MCF 10A (cell line): Measurements from ENCODE around the gene HSD17B10. TPM values are rescaled to one million over a fixed set of nuclear protein-coding genes. Genes with fewer than 3 reads are reported as not detected.

Experiments used
- BruUV-seq: library from RNA; stranded (reverse); fragments of 400-500 nt; replicated peaks from 2 replicates; lab custom pipeline; 2021; lab: Mats Ljungman, UMichigan
- CTCF ChIA-PET: fragments of 300-600 bp; sonication (Branson Sonifier 250); formaldehyde crosslinking; extraction: SDS; loops from one replicate; lab custom pipeline; 2021; ENCODE audit warnings: antibody characterized with exemption, inconsistent platforms; lab: Yijun Ruan, JAX
- POLR2A ChIA-PET: fragments of 300-600, 350-650 bp; sonication (Branson Sonifier 250); formaldehyde crosslinking; extraction: SDS; loops from one replicate; lab custom pipeline; 2020; ENCODE audit warnings: antibody characterized with exemption, inconsistent platforms; lab: Yijun Ruan, JAX
- DNase-seq: peaks from one replicate; pipeline ENCODE4 v3.0.0-alpha.2; 2018; ENCODE audit not compliant: unreplicated experiment
- H3K27ac Mint-ChIP-seq: one replicate; pipeline ENCODE4 v1.8.0; 2022; ENCODE audit warnings: mild to moderate bottlenecking, low read depth, mixed read lengths; ENCODE audit not compliant: unreplicated experiment
- H3K27me3 Mint-ChIP-seq: one replicate; pipeline ENCODE4 v1.8.0; 2022; ENCODE audit warnings: mixed read lengths; ENCODE audit not compliant: insufficient read depth, unreplicated experiment
- H3K36me3 Mint-ChIP-seq: one replicate; pipeline ENCODE4 v1.8.0; 2022; ENCODE audit warnings: mild to moderate bottlenecking, moderate library complexity, mixed read lengths; ENCODE audit not compliant: insufficient read depth, unreplicated experiment
- H3K4me1 Mint-ChIP-seq: one replicate; pipeline ENCODE4 v1.8.0; 2022; ENCODE audit warnings: mixed read lengths; ENCODE audit not compliant: insufficient read depth, unreplicated experiment
- H3K4me3 Mint-ChIP-seq: one replicate; pipeline ENCODE4 v1.8.0; 2022; ENCODE audit warnings: mild to moderate bottlenecking, moderate library complexity, mixed read lengths; ENCODE audit not compliant: unreplicated experiment
- H3K9me3 Mint-ChIP-seq: one replicate; pipeline ENCODE4 v1.8.0; 2022; ENCODE audit warnings: mixed read lengths; ENCODE audit not compliant: unreplicated experiment
- CTCF ChIP-seq: fragments of 200-600 bp; IDR thresholded peaks from one replicate; pipeline ENCODE4 v1.8.0; 2022; ENCODE audit warnings: antibody characterized with exemption, mild to moderate bottlenecking; ENCODE audit not compliant: unreplicated experiment
- intact Hi-C: fragments of 100-400 bp; cut with micrococcal nuclease; formaldehyde crosslinking; loops from 2 replicates; pipeline ENCODE4 v1.14.1; 2022
- total RNA-seq: library from RNA; stranded (reverse); gene quantifications from 2 replicates; pipeline ENCODE4 v1.2.3, GENCODE V29; 2022

Gene HSD17B10
- total RNA-seq, 1 experiment from 2014 or later = 115 TPM

GRCh38 chrX:53435997-53436396, 1.8 kb upstream of the HSD17B10 start:
- peak; percentile 68 for TF ChIP-seq CTCF
- Mint-ChIP-seq H3K9me3 (no peaks in the 10 kb centered on the region), H3K4me1 (peaks cover 18% of the 10 kb centered on the region), H3K27ac (no peak overlapping the region), H3K36me3 (peaks cover 10% of the 10 kb centered on the region), H3K27me3 (peaks cover 44% of the 10 kb centered on the region), H3K4me3 (no peak overlapping the region)
- ChIA-PET POLR2A (interaction anchor here (0.9 to 2.3 kb wide), 7 partner anchors 13 to 123 kb away, joined by 3 to 5 read pairs (median 4); partner anchors contain the start of genes RIBC1 and SMC1A), CTCF (interaction anchor here (0.5 to 4.9 kb wide), 19 partner anchors 9 to 1127 kb away, joined by 3 to 49 read pairs (median 5); partner anchors contain the start of gene SMC1A)
- DNase-seq = peak; percentile 82
- BruUV-seq = no TSS peak
- intact Hi-C loops = loop anchor here (1.0 to 5.0 kb wide), 2 partner anchors 119 to 189 kb away; no protein-coding TSS in a partner anchor

DNA sequence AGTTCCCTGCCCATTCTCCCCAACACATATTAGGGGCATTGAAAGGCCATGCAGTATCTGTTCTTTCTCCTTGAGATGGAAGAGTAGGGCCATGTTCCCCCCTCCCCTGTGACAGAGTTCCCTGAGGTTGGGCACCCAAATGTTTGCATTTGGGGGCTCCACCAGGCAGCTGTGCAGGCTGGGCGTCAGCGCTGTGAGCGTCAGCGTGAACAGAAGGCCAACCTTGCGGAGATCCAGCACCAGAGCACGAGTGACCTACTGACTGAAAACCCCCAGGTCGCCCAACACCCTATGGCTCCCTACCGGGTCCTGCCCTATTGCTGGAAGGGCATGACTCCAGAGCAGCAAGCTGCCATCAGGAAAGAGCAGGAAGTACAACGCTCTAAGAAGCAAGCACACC, 3.9 kb downstream of the HSD17B10 start:
- no peak for TF ChIP-seq CTCF
- intact Hi-C loops = no loop called here
- DNase-seq = no peak
- ChIA-PET POLR2A (no interaction called here), CTCF (interaction anchor here (0.6 to 1.3 kb wide), 2 partner anchors 16 to 146 kb away, joined by 4 to 6 read pairs; no protein-coding TSS in a partner anchor)
- no peaks in the 10 kb centered on the region for H3K9me3 Mint-ChIP-seq
- no peak overlapping the region for H3K27ac Mint-ChIP-seq
- H3K4me3 Mint-ChIP-seq = no peak overlapping the region
- BruUV-seq = no TSS peak
- peaks cover 19% of the 10 kb centered on the region for H3K36me3 Mint-ChIP-seq
- peaks cover 33% of the 10 kb centered on the region for H3K27me3 Mint-ChIP-seq
- peaks cover 5% of the 10 kb centered on the region for H3K4me1 Mint-ChIP-seq

DNA sequence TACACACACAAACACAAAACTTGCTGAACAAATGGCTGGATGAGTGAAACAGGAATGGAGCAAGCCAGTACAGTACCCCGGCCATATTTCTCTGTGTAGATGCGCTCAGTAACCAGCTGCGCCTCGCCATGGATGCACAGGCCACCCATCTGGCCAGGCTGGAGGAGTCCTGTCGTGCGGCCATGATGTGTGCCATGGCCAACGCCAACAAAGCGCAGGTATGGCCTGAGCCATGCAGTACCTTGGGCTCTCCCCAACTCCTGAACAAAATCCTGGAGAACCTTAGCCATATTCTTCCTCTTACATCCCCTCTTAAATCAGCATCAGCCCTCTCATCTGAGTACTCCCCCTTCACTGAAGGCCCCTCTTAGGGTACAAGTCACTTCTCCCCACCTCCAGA, 4.4 kb downstream of the HSD17B10 start:
- Mint-ChIP-seq H3K36me3 (peaks cover 19% of the 10 kb centered on the region), H3K27ac (no peak overlapping the region), H3K9me3 (no peaks in the 10 kb centered on the region), H3K4me1 (peaks cover 4% of the 10 kb centered on the region), H3K27me3 (peaks cover 28% of the 10 kb centered on the region), H3K4me3 (no peak overlapping the region)
- no peak for TF ChIP-seq CTCF
- intact Hi-C loops = no loop called here
- ChIA-PET POLR2A (no interaction called here), CTCF (interaction anchor here (0.6 to 1.3 kb wide), 2 partner anchors 16 to 146 kb away, joined by 4 to 6 read pairs; no protein-coding TSS in a partner anchor)
- no TSS peak for BruUV-seq
- DNase-seq = no peak

DNA sequence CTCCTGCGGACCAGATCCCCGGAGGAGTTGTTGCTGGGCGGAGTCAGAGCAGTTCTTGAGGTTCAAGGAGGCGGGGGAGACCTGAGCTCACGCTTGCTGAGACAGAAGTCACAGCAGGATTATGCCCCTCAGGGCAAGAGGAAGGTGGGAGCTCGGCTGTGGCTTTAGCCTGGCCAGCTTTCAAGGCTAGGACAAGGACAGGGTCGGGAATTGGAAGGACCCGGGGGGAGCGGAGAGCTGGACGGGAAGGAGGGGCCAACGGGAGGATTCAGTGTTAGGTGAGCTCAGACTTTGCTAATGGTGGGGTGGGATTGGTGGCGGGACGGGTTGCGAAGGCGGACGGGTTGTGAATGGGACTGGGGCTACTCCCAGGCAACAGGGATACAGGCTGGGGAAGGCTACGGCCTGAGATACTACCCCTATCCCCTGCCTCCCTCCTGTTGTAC, 11.3 kb downstream of the HSD17B10 start, which contains the start of gene RIBC1:
Gene RIBC1 (plus strand): TSS at position 13 of the 446 bp plus-strand sequence. CDS start 3,404 bp downstream, outside the sequence.
- ChIA-PET POLR2A (interaction anchor here (0.7 to 2.1 kb wide), 12 partner anchors 11 to 510 kb away, joined by 3 to 15 read pairs (median 4); partner anchors contain the start of genes HSD17B10 and IQSEC2), CTCF (interaction anchor here (0.5 to 2.1 kb wide), 8 partner anchors 10 to 147 kb away, joined by 3 to 8 read pairs (median 3); no protein-coding TSS in a partner anchor)
- H3K27me3 Mint-ChIP-seq = peaks cover 3% of the 10 kb centered on the region
- no peaks in the 10 kb centered on the region for H3K36me3 Mint-ChIP-seq
- H3K4me3 Mint-ChIP-seq = peak within 1 kb of the TSS; percentile 76
- no peak for DNase-seq
- no peaks in the 10 kb centered on the region for H3K9me3 Mint-ChIP-seq
- intact Hi-C loops = no loop called here
- peak within 1 kb of the TSS; percentile 94 for H3K27ac Mint-ChIP-seq
- BruUV-seq = no TSS peak
- peaks cover 18% of the 10 kb centered on the region for H3K4me1 Mint-ChIP-seq
- TF ChIP-seq CTCF = no peak
